Measurements from ENCODE around the gene DNAH6.

DNAH6 gene

GRCh38 chr2:84711651-84712050 lies 195.4 kb downstream of the DNAH6 start:
- no peak overlapping the region for H3K4me3 ChIP-seq (ENCODE audit: severe bottlenecking)
- DNase-seq (ENCODE audit: low spot score) (no peak), ATAC-seq (ENCODE audit: low read depth) (no peak)
- no peaks in the 10 kb centered on the region for H3K27me3 ChIP-seq (ENCODE audit: insufficient read depth, poor library complexity, severe bottlenecking)
- no peak overlapping the region for H3K27ac ChIP-seq (ENCODE audit: poor library complexity, severe bottlenecking)
- H3K4me1 ChIP-seq (ENCODE audit: insufficient read depth, poor library complexity, severe bottlenecking), result no peaks in the 10 kb centered on the region
- H3K36me3 ChIP-seq (ENCODE audit: low read depth), result no peaks in the 10 kb centered on the region
- no peaks in the 10 kb centered on the region for H3K9me3 ChIP-seq (ENCODE audit: severe bottlenecking)
- no peak for TF ChIP-seq CTCF (IDR thresholded peaks at IDR 0.05; ENCODE audit: poor library complexity, severe bottlenecking)

GRCh38 chr2:84713441-84713840 lies 197.1 kb downstream of the DNAH6 start:
- no peak for DNase-seq (ENCODE audit: low spot score)
- no peak for TF ChIP-seq CTCF (IDR thresholded peaks at IDR 0.05; ENCODE audit: poor library complexity, severe bottlenecking)

GRCh38 chr2:84716564-84716963 lies 200.3 kb downstream of the DNAH6 start:
- H3K4me1 ChIP-seq (ENCODE audit: insufficient read depth, poor library complexity, severe bottlenecking), result no peaks in the 10 kb centered on the region
- no peak overlapping the region for H3K4me3 ChIP-seq (ENCODE audit: severe bottlenecking)
- H3K27me3 ChIP-seq (ENCODE audit: insufficient read depth, poor library complexity, severe bottlenecking), result no peaks in the 10 kb centered on the region
- TF ChIP-seq CTCF (IDR thresholded peaks at IDR 0.05; ENCODE audit: poor library complexity, severe bottlenecking), result no peak
- H3K36me3 ChIP-seq (ENCODE audit: low read depth), result no peaks in the 10 kb centered on the region
- ATAC-seq (ENCODE audit: low read depth) (no peak), DNase-seq (ENCODE audit: low spot score) (no peak)
- H3K27ac ChIP-seq (ENCODE audit: poor library complexity, severe bottlenecking), result no peak overlapping the region
- H3K9me3 ChIP-seq (ENCODE audit: severe bottlenecking), result no peaks in the 10 kb centered on the region

More at GRCh38 chr2:84713441-84713840, 197.1 kb downstream of the DNAH6 start:
- no peaks in the 10 kb centered on the region for H3K36me3 ChIP-seq (ENCODE audit: low read depth)
- no peak for ATAC-seq (ENCODE audit: low read depth)
- H3K27me3 ChIP-seq (ENCODE audit: insufficient read depth, poor library complexity, severe bottlenecking), result no peaks in the 10 kb centered on the region
- H3K4me1 ChIP-seq (ENCODE audit: insufficient read depth, poor library complexity, severe bottlenecking), result no peaks in the 10 kb centered on the region
- no peak overlapping the region for H3K27ac ChIP-seq (ENCODE audit: poor library complexity, severe bottlenecking)
- no peak overlapping the region for H3K4me3 ChIP-seq (ENCODE audit: severe bottlenecking)
- no peaks in the 10 kb centered on the region for H3K9me3 ChIP-seq (ENCODE audit: severe bottlenecking)

GRCh38 chr2:84717302-84717701 lies 201.0 kb downstream of the DNAH6 start:
- Histone ChIP-seq H3K27ac (ENCODE audit: poor library complexity, severe bottlenecking) (no peak overlapping the region), H3K4me1 (ENCODE audit: insufficient read depth, poor library complexity, severe bottlenecking) (no peaks in the 10 kb centered on the region), H3K27me3 (ENCODE audit: insufficient read depth, poor library complexity, severe bottlenecking) (no peaks in the 10 kb centered on the region), H3K9me3 (ENCODE audit: severe bottlenecking) (no peaks in the 10 kb centered on the region), H3K4me3 (ENCODE audit: severe bottlenecking) (no peak overlapping the region), H3K36me3 (ENCODE audit: low read depth) (no peaks in the 10 kb centered on the region)
- ATAC-seq (ENCODE audit: low read depth) (no peak), DNase-seq (ENCODE audit: low spot score) (no peak)
- TF ChIP-seq CTCF (IDR thresholded peaks at IDR 0.05; ENCODE audit: poor library complexity, severe bottlenecking), result no peak

- ATAC-seq (ENCODE audit: low read depth), result no peak
- TF ChIP-seq CTCF (IDR thresholded peaks at IDR 0.05; ENCODE audit: poor library complexity, severe bottlenecking), result no peak
- Histone ChIP-seq H3K9me3 (ENCODE audit: severe bottlenecking) (no peaks in the 10 kb centered on the region), H3K36me3 (ENCODE audit: low read depth) (no peaks in the 10 kb centered on the region), H3K4me3 (ENCODE audit: severe bottlenecking) (no peak overlapping the region), H3K4me1 (ENCODE audit: insufficient read depth, poor library complexity, severe bottlenecking) (no peaks in the 10 kb centered on the region), H3K27ac (ENCODE audit: poor library complexity, severe bottlenecking) (no peak overlapping the region), H3K27me3 (ENCODE audit: insufficient read depth, poor library complexity, severe bottlenecking) (no peaks in the 10 kb centered on the region)
- DNase-seq (ENCODE audit: low spot score), result no peak
Measured at GRCh38 chr2:84719434-84719833, 203.1 kb downstream of the DNAH6 start.
